ENCODE data around the gene ZNF783. TPM values are rescaled to one million over a fixed set of nuclear protein-coding genes. Genes with fewer than 3 reads are reported as not detected.

Gene ZNF783
- total and polyA plus RNA-seq, 2 donors (not counting 1 experiment from before 2014, with no cell fraction given), result 38.1 to 43.8 TPM

GRCh38 chr7:149321978-149322541, 60.1 kb downstream of the ZNF783 start:
- peak overlapping the region in 1 of 5 experiments; percentile 18 for H3K4me3 ChIP-seq (ENCODE audit: control extremely low read depth in 1 of 5, extremely low read depth in 1 of 5, insufficient read depth in 1 of 5, low read depth in 2 of 5, low read length in 4 of 5)
- H3K27me3 Mint-ChIP-seq, result peaks cover 35% of the 10 kb centered on the region
- no peak overlapping the region for H3K27ac ChIP-seq (ENCODE audit: low read length in 2 of 2)
- 75% methylated on average over 2 of the region's 5 CpGs for WGBS (ENCODE audit: insufficient coverage)
- H3K4me1 ChIP-seq (ENCODE audit: control insufficient read depth in 2 of 2, insufficient read depth in 2 of 2, low read length in 2 of 2), result no peaks in the 10 kb centered on the region
- H4K20me1 ChIP-seq (ENCODE audit: control insufficient read depth, insufficient read depth, low read length, poor library complexity, severe bottlenecking), result no peaks in the 10 kb centered on the region
- intact Hi-C loops (cut with micrococcal nuclease), result no loop called here
- peak overlapping the region; percentile 64 for H2AFZ ChIP-seq (ENCODE audit: insufficient read depth, low read depth, low read length, poor library complexity, severe bottlenecking)
- peaks cover 5% of the 10 kb centered on the region for H3K4me1 Mint-ChIP-seq
- no peak for ATAC-seq (ENCODE audit: low read depth)
- H3K9ac ChIP-seq (ENCODE audit: low read length), result peak overlapping the region; percentile 6
- no peak overlapping the region for H3K4me2 ChIP-seq (replicated peaks; ENCODE audit: low read depth, low read length, poor library complexity, severe bottlenecking)
- no peak overlapping the region for H3K27ac Mint-ChIP-seq
- H3K79me2 ChIP-seq (ENCODE audit: control insufficient read depth, insufficient read depth, low read length), result no peaks in the 10 kb centered on the region
- ChIA-PET POLR2A (no interaction called here), CTCF (no interaction called here)
- H3K9me3 Mint-ChIP-seq (ENCODE audit: insufficient read depth), result no peaks in the 10 kb centered on the region
- H3K27me3 ChIP-seq (replicated peaks in 1 of 4; ENCODE audit: control extremely low read depth in 1 of 4, control insufficient read depth in 3 of 4, insufficient read depth in 4 of 4, low read length in 3 of 4), result peaks cover 0 to 9% (median 4%) of the 10 kb centered on the region in 4 experiments
- DNase-seq, result no peak
- peaks cover 0 to 2% (median 0%) of the 10 kb centered on the region in 3 donors for H3K9me3 ChIP-seq (ENCODE audit: control extremely low read depth in 1 of 3, control insufficient read depth in 2 of 3, insufficient read depth in 1 of 3, low read length in 2 of 3)
- no peaks in the 10 kb centered on the region for H3K36me3 ChIP-seq (replicated peaks in 1 of 2; ENCODE audit: control extremely low read depth in 1 of 2, control insufficient read depth in 1 of 2, extremely low read depth in 1 of 2, insufficient read depth in 2 of 2, low read length in 1 of 2)
- H3K4me3 Mint-ChIP-seq, result peak overlapping the region; percentile 7
- no peak for TF ChIP-seq EZH2 (IDR thresholded peaks at IDR 0.05; ENCODE audit: borderline replicate concordance, insufficient read depth, low read depth, low read length, poor library complexity, severe bottlenecking)
- no peak for TF ChIP-seq CTCF (IDR thresholded peaks at IDR 0.05)

- H3K36me3 ChIP-seq (replicated peaks in 1 of 2; ENCODE audit: control extremely low read depth in 1 of 2, control insufficient read depth in 1 of 2, extremely low read depth in 1 of 2, insufficient read depth in 2 of 2, low read length in 1 of 2), result no peaks in the 10 kb centered on the region
- no peak overlapping the region for H3K9ac ChIP-seq (ENCODE audit: low read length)
- peaks cover 0 to 2% (median 0%) of the 10 kb centered on the region in 3 donors for H3K9me3 ChIP-seq (ENCODE audit: control extremely low read depth in 1 of 3, control insufficient read depth in 2 of 3, insufficient read depth in 1 of 3, low read length in 2 of 3)
- H2AFZ ChIP-seq (ENCODE audit: insufficient read depth, low read depth, low read length, poor library complexity, severe bottlenecking), result no peak overlapping the region
- DNase-seq (no peak), ATAC-seq (ENCODE audit: low read depth) (no peak)
- Mint-ChIP-seq H3K4me3 (no peak overlapping the region), H3K9me3 (ENCODE audit: insufficient read depth) (no peaks in the 10 kb centered on the region), H3K27ac (no peak overlapping the region), H3K27me3 (peaks cover 29% of the 10 kb centered on the region), H3K4me1 (peaks cover 5% of the 10 kb centered on the region)
- no peak overlapping the region for H3K27ac ChIP-seq (ENCODE audit: low read length in 2 of 2)
- H4K20me1 ChIP-seq (ENCODE audit: control insufficient read depth, insufficient read depth, low read length, poor library complexity, severe bottlenecking), result no peaks in the 10 kb centered on the region
- TF ChIP-seq EZH2 (IDR thresholded peaks at IDR 0.05; ENCODE audit: borderline replicate concordance, insufficient read depth, low read depth, low read length, poor library complexity, severe bottlenecking), result no peak
- no peak for TF ChIP-seq CTCF (IDR thresholded peaks at IDR 0.05)
- ChIA-PET CTCF (no interaction called here), POLR2A (no interaction called here)
- H3K4me3 ChIP-seq (ENCODE audit: control extremely low read depth in 1 of 5, extremely low read depth in 1 of 5, insufficient read depth in 1 of 5, low read depth in 2 of 5, low read length in 4 of 5), result no peak overlapping the region
- no peaks in the 10 kb centered on the region for H3K4me1 ChIP-seq (ENCODE audit: control insufficient read depth in 2 of 2, insufficient read depth in 2 of 2, low read length in 2 of 2)
- intact Hi-C loops (cut with micrococcal nuclease), result no loop called here
- peaks cover 0 to 9% (median 4%) of the 10 kb centered on the region in 4 experiments for H3K27me3 ChIP-seq (replicated peaks in 1 of 4; ENCODE audit: control extremely low read depth in 1 of 4, control insufficient read depth in 3 of 4, insufficient read depth in 4 of 4, low read length in 3 of 4)
- H3K79me2 ChIP-seq (ENCODE audit: control insufficient read depth, insufficient read depth, low read length), result no peaks in the 10 kb centered on the region
- H3K4me2 ChIP-seq (replicated peaks; ENCODE audit: low read depth, low read length, poor library complexity, severe bottlenecking), result no peak overlapping the region
Measured at GRCh38 chr7:149322737-149323136, 60.7 kb downstream of the ZNF783 start.

Data from B cell (primary cell).